Inflammatory macrophage treated with lipopolysaccharide for 4 hours (primary cell): ENCODE results near the gene CTBS.
"Not testable (repeated sequence)": the region's sequence is repeated elsewhere in the genome, so short reads cannot be mapped to it uniquely, and the experiment has no call there.

Experiments used
- DNase-seq: peaks from one replicate; pipeline ENCODE4 v3.0.0-alpha.2; 2020

The CTBS gene

DNA sequence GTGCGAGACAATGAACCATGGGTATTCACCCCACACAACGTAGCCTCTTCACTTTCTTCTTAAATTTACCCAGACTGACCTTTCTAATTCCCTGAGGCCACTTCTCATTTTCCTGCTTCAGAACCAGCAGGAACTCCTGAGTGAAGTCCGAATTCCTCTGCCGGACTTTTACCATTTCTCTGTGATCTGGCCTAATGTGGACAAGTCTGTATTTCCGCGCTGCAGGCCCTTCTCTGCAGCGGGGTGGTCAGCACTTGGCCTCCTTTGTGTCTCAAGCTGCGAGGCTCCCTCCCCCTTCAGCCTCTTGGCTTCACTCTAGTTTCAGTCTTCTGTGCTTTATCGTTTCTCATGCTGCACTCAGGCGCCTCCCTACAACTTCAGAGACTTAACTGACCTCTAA lies 9.4 kb upstream of the CTBS start:
- no peak for DNase-seq

- no peak for DNase-seq
Measured at GRCh38 chr1:84582802-84583587, 8.8 kb upstream of the CTBS start.

GRCh38 chr1:84581648-84582047 lies 7.4 kb upstream of the CTBS start:
- DNase-seq: no peak

- DNase-seq: no peak
Measured at GRCh38 chr1:84574936-84575335, 696 bp upstream of the CTBS start.

- DNase-seq: peak; percentile 53
Measured at GRCh38 chr1:84573481-84573966, 716 bp downstream of the CTBS start.

DNA sequence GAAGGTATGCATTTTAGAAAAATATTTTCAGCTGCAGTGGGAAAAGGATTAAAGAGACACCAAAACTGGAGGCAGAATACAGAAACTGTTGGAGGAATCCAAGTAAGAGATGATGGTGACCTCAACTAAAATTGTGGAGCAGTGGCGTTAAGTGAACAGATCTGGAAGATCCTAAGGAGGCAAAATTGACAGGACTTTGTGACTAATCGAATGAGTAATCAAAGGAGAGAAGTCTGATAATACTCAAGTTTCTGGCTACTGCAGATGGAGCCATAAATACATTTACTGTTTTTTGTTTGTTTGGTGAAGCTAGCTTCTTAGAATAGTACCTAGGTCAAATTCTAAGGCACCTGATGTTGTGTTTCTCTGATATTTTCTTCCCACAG lies 3.1 kb downstream of the CTBS start:
- peak; percentile 23 for DNase-seq

DNA sequence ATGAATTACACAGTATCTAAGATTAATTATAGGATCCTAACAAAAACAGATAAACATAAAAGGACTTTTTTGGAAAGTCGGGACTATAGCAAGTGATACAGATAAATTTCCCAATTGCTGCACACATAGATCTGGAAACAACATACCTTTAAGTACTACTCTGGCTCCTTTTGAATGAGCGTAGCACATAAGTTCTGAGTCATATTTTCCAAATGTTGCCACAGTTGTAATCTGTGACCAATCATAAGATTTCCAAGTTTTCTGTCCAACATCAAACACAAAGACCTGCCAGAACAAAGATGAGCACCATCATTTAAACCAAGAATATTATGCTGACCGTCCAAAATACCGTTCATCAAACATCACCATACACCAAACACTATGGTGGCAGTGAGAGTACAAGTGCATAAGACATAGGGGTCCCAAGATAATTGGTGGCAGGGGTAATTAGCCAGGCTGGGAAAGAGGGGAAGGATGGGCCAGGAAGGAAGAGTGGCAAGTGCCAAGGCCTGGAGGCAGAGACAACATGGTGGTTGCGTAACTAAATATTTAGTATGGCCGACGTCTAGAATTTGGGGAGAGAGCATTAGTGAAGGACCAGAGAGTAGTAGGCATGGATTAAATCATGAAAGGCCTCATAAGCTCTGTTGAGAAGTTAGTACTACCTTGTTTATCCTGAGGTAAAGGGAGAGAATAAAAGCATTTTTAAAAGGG lies 3.6 kb downstream of the CTBS start:
- DNase-seq: peak; percentile 7

GRCh38 chr1:84569216-84569615 lies 5.0 kb downstream of the CTBS start:
- no peak for DNase-seq

DNA sequence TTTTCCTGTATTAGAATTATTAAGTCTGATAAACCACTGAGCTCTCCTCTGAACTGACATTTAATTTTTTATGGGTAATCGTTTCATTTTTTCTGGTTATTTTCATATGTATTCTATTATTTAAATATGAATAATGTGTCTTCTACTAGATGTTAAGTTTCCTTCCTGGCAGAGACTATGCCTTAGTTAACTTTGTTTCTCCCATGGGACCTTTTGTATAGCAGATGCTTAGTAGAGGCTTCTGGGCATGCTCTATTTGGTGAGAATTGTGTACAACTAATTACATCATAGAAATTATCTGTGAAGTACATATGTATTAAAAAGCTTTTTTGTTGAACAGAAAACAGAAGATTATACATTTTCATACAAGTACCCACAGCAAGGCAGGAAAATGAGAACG lies 23.4 kb downstream of the CTBS start:
- DNase-seq: no peak

- no peak for DNase-seq
Measured at GRCh38 chr1:84541679-84542078, 32.6 kb downstream of the CTBS start.

- DNase-seq: no peak
Measured at GRCh38 chr1:84540759-84541158, 33.5 kb downstream of the CTBS start.

- DNase-seq: no peak
Measured at GRCh38 chr1:84539972-84540371, 34.3 kb downstream of the CTBS start.

DNA sequence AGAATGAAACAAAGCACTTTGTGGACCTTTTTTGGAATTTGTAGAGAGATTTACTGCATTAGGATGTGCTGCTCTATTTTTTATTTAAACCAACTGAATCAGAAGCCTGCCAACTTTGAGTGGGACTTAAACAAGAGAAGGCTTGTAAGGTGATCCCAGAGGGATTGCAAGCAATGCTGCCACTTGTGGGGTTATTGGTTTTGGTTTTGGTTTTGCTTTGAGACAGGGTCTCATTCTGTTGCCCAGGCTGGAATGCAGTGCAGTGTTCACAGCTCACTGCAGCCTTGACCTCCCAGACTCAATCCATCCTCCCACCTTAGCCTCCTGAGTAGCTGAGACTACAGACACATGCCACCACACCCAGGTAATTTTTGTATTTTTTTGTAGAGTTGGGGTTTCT lies 35.6 kb downstream of the CTBS start:
- DNase-seq: peak; percentile 18

DNA sequence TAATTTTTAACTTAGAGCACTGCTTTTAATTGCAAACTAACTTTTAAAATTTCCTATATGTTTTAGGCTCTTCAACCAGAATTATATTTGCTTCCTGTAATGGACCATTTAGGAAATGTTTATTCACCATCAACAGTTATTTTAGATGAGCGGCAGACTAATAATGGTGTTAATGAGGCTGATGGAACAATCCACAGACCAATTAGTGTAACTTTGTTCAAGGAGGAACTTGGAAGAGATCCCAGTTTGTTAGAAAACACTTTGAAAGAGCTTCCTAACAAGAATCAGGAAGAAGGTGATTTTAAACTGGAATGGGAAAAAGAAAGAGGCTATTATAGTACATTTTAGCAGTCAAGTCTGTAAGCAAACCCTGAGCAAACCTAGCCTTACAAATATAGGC lies 48.5 kb downstream of the CTBS start:
- DNase-seq: no peak

- no peak for DNase-seq
Measured at GRCh38 chr1:84524590-84524989, 49.6 kb downstream of the CTBS start.

GRCh38 chr1:84510668-84511067 lies 63.6 kb downstream of the CTBS start:
- no peak for DNase-seq

DNA sequence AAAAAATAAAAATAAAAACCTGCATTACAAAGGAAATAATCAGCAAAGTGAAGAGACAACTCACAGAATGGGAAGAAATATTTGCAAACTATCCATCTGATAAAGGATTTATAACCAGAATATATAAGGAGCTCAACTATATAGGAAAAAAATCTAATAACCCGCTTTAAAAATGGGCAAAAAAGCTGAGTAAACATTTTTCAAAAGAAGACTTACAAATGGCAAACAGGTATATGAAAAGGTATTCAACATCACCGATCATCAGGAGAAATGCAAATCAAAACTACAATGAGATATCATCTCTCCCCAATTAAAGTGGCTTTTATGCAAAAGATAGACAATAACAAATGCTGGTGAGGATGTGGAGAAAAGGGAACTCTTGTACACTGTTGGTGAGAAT lies 64.1 kb downstream of the CTBS start:
- no peak for DNase-seq

DNA sequence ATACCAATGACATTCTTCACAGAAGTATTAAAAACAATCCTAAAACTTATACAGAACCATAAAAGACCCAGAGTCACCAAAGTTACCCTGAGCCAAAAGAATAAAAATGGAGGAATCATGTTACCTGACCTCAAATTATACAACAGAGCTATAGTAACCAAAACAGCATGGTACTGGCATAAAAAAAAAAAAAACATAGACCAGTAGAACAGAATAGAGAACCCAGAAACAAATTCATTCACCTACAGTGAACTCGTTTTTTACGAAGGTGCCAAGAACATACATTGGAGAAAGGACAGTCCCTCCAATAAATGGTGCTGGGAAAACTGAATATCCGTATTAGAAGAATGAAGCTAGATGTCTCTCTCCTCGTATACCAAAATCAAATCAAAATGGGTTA lies 65.2 kb downstream of the CTBS start:
- DNase-seq: no peak

DNA sequence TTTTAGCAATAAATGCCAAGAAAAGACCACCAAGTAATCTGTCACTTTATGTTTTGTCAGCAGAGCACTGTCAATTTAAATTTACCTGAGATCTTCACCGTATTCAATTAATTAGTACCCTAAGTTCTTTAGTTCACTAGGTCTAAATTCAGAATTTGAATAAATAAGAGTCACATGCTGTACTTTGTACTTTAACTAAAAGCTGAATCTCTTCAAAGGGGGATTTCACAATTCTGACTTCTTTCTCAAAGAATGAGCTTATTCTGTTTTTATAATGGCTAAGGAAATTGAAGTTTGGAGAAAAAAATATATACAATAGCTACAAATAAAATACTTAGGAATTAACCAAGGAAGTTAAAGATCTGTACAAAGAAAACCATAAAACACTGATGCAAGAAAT lies 65.7 kb downstream of the CTBS start:
- no peak for DNase-seq

- not testable (repeated sequence) for DNase-seq
Measured at GRCh38 chr1:84507887-84508286, 66.4 kb downstream of the CTBS start.

GRCh38 chr1:84506729-84507453 lies 67.3 kb downstream of the CTBS start:
- DNase-seq: peak; percentile 13

DNA sequence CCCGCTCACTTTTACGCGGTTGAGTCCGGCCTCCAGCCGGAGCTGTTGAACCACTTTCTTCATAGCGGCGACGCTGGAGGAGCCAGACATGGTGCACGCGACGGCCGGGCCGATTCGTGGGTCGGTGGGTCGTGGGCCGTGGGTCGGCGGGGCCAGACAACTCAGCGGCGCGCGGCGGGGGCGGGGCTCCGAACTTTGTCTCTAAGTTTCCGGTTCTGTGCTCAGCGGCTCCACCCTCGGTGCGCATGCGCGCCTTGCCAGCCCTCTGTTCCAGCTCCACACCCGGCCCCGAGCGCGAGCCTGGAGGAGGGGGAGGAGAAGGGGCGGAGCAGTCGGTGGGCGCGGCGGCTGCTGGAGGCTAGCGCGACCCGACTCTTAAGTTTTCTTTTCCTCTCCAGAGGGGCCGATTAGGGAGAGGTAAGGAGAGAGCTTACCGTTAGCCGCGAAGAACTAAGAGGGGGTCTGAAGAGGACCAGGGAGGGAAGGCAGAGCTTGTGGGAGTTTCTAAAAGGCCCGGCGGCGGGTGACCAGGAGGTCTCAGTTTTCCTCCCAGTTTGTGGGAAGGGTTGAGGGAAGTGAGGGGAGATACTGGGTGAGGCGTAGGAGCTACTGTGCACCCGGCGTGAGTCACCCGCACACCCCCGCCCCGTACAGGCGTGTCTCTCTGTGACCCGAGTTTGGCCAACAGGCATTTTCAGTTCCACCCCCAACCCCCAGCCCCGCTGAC lies 68.1 kb downstream of the CTBS start, which contains the start of the genes GNG5 and SPATA1:
Gene GNG5, minus strand, starts transcription at position 580 of the 727 bp plus-strand sequence. Its CDS starts 490 bp downstream, at position 90.
Gene SPATA1, plus strand, starts transcription at position 385 of the 727 bp plus-strand sequence. CDS start 9,974 bp downstream, outside the sequence.
- peak; percentile 99 for DNase-seq
